GM21515 (cell line): ENCODE results near the gene ERC1.
"Not testable (repeated sequence)": the region's sequence is repeated elsewhere in the genome, so short reads cannot be mapped to it uniquely, and the experiment has no call there.

ENCODE experiments used
- ATAC-seq: cut with Tn5 transposase; IDR thresholded peaks from one replicate; pipeline ENCODE4 v1.9.1; 2021; ENCODE audit not compliant: unreplicated experiment

Gene ERC1

DNA sequence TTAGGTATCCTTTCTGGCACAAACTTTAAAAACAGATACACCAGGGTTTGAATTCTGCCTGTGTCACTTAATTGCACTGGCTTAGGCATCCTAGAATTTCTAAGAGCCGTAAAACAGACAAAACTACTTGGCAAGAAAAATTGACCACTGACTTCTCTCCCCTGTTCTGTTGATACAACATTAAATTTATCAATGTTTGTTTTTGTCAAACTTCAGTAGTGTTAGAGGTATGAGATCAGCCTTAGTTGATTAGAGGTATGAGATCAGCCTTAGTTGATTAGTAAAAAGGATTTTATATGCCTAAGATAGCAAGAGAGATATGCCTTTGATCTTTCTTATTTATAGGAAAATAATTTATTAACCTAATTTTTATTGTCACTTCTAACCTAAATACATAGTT is 320.1 kb downstream of the ERC1 start:
- no peak for ATAC-seq

DNA sequence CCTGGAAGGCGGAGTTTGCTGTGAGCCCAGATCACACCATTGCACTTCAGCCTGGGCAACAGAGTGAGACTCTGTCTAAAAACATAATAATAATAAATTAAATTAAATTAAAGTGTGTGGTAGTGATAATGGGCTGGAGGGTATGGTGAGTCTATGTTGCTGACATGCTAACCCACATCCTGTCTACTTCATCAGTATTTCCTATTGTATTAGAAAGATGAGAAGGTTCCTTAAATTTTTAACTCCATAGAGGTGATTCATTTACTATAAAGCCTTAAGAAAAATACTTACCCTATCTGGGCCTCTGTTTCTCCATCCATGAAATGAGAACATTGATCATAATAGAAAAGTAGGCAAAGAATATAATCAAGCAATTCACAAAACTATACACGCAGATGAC is 322.9 kb downstream of the ERC1 start:
- ATAC-seq: no peak

DNA sequence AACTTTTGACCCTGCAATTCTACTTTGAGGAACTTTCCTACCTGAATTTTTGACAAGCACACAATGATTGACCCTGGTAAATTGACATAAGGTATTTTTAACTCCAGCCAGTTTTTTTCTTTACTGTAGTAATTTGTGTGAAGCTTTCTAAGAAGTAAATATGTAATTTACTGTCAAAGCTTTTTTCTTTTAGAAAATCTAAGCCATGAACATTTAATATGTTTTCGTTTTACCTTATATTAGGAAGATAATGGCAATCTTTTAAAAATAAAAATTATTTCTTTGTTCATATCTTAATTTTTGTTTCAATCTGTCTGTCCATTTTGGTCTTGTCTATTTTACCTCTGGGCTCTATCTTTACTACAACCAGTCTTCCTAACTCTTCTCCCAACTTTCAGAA is 323.5 kb downstream of the ERC1 start:
- no peak for ATAC-seq

DNA sequence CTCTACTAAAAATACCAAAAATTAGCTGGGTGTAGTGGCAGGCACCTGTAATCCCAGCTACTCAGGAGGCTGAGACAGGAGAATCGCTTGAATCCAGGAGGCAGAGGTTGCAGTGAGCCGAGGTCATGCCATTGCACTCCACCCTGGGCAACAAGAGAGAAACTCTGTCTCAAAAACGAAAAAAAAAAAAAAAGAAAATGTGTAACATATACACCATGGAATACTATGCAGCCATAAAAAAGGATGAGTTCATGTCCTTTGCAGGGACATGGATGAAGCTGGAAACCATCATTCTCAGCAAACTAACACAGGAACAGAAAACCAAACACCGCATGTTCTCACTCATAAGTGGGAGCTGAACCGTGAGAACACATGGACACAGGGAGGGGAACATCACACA is 326.0 kb downstream of the ERC1 start:
- ATAC-seq: not testable (repeated sequence)

DNA sequence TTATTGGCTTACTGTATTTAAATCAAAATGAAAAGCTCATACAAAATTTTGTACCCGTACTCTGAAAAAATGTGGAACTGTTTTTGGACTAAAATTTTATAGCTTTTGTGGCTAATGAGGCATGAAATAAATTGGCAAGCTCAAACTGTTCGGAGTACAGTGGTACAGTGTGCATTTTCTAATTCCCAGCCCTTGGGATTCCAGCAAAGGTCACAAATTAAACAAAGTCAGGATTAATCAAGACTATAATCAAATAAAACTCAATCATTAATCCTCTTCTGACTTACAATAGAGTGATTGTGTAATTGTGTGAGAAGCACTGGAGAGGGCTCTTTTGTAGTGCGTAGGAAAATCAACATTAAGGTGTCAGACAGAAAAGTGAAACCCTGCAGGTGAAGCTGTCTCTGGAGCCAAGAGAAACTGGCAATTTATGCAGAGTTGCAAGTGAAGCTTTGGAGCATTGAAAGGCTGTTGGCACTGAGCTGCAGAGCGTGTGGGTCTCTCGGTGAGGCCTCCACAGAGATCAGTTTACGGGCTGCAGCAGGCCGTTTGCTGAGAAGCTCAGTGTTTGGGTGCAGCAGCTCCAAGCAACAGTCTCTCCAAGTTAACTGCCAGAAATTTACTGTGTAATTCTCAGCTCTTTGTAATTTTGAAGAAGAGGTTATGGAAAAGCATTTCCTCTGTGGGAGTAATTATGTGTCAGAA is 327.5 kb downstream of the ERC1 start:
- ATAC-seq: no peak

DNA sequence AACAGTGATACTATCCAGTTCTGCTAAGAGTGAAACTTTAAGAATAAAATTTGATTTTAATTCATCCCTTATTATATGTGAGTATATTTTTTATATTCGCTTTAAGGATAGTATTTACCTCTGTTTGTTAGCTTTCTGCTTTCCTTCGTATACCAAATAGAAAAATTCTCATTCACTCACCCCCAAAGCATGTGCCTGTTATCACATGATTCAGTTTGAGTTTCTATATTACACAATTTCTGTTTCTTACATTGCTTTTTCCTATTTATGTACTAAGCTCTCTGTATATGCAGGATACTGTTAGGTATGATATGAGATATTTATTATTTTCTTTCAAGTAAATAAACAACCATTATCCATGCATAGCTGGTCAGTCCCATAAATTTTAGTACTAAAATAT is 328.2 kb downstream of the ERC1 start:
- no peak for ATAC-seq

DNA sequence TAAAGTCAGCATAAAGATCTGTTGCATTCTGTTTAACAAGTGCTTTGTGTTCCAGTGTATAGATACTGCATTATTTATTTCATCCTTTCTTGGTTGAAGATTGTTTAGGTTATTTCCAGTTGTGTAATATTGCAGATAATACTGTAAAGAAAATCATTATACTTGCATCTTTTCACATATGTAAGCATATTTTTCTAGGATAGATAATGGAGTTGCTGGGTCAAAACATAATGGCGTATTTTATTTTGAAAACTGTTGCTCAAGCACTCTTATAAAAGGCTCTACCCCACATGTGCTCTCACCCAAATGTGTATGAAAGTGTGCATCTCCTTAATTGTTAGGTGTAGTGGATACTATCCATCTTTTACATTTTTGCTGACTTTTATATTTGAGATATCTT is 329.0 kb downstream of the ERC1 start:
- ATAC-seq: no peak

DNA sequence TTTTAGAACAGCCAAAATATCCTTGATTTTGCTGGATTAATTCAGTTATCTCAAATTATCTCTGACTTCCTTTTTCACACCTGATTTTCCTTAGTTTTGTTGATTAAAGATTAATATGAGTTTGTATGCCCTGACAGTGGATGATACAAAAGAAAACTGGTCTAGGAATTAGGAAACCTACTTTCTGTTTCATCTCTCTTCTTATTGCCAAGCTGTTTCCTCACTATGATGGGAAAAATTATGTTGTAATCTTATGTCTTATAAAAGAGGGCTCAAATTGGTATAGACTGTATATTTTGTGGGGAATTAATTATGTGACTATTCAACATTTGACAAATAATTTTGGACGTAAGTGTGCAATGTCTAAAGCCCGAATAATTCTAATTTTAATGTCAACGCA is 331.8 kb downstream of the ERC1 start:
- no peak for ATAC-seq

DNA sequence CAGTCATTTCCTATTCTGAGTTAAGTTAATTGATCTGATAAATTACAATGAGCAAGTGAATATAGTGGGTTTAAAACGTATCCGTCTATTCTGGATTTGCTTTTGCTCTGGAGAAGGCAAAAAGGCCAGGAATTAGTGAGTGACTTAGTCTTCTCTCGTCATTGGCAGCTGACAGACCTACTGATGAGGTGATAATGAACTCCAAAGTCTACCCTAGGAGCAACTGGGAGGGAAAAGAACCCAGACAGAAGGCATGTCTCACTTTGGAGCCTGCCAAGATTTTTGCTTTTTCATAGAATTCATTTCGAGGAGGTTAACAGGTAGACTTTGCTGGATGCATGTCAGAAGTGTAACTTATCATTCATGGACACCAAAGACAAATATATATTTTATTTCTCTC is 333.1 kb downstream of the ERC1 start:
- no peak for ATAC-seq

DNA sequence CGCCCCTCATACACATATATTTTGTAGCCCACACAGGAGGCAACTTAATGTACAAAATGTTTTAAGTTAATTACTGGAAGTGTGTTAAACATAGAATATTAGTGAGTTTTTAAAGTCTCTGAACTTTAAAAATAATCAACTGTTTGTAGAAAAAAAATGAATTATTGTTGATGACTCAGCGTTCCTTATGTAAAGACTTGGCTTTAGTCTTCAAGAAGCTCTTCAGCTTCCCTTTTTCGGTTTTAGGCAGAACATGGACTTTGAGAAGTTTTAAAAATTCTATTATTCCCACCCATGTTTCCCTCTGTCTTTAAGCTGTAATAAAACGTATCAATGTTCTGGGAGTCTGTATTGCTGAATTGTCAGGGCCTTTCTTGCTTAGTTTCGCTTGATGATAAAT is 333.9 kb downstream of the ERC1 start:
- ATAC-seq: no peak

DNA sequence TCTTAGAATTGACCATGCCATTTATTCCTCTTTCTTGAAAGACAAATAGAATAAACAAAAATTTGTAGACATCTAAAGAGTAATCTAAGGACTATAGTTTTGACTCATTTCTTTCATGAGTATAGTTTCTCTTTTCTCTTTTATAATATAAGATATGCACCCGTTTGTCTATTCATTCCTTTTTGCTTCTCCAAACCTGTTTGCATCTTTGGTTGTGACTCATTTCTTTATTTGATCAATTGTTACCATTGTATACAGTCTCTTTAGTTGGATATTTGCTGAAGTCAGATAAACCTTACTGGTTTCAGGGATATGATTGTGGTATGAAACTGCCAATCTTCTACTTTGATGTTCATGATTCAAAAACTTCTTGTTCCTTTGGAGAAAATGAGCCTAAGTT is 334.6 kb downstream of the ERC1 start:
- ATAC-seq: no peak

DNA sequence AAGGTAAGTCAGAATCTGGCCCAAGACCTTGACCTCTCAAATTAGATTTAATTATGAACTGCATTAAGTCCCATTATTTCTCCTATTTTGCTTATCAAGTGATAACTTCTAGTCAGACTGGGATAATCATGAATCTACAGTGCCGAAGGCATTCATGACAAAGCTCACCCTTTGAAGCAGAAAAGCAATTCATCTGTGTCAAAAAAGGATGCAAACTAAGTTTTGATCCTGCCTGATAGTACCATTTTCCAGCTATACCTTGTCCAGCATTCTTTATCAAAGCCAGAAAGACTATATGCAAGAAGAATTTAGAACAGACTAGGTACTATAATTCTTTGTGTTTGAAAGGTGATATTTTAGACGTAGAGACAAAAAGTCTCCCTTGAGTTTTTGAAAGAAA is 335.2 kb downstream of the ERC1 start:
- ATAC-seq: no peak

DNA sequence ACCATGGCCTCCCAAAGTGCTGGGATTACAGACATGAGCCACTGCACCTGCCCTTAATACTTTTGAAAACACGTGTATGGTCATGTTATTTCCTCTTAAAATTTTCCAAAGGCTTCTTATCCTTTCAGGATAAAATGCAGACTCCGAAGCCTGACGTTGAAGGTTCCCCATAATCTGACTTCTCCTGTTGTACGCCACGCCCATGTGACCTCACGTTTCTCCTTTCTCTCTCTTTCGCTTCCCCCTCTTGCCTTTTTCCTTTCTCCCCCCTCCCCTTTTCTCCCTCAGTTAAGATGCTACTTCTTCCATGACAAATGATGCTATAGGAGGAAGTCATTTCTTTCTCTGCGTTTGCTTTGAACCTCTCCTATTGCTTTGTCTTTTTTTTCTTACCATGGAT is 337.4 kb downstream of the ERC1 start:
- no peak for ATAC-seq

DNA sequence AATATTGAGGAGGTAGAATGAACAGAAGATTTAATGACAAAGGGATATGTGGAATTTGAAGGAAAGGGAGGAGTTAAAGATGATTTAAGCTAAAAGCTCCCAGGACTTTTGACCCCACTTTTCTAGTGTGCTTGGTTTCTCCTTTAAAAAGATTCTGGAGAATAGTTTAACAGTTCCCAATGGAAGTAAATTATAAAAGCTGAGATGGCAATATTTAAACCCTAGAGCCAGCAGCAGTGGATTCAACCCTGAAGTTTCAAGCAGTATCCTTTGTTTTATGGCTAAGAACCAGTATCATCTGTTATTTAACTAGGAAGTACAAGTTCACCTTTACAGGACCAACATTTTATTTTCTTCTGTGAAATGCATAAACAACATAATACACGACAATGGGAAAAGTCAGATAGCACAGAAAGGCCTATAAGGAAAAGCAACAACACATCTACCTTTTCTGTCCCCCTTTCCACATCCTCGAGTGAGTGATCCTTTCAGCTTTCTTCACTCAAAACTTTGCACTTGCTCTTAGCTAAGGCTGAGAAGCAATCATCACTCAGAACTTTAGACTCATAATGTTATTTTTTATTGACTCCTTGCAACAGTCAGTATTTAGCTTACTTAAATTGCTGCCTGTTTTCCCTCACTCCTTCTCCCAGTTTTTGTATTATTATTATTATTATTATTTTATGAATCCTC is 338.9 kb downstream of the ERC1 start:
- ATAC-seq: no peak

DNA sequence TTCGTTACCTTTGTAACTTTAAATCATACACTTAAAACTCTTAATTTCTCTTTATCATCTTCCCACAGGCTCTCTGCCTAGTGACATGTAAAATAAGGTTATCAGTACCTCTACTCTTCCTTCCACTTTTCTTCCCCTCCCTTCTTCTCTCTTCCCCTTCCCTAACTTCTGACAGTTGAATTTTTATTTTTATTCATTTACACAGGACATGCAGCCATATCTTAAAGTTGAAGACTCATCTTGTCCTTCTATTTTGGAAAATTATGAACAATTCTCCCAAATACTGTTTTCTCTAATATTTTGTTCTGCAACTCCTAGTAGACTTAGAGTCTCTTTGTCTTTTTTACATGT is 339.4 kb downstream of the ERC1 start:
- ATAC-seq: no peak

DNA sequence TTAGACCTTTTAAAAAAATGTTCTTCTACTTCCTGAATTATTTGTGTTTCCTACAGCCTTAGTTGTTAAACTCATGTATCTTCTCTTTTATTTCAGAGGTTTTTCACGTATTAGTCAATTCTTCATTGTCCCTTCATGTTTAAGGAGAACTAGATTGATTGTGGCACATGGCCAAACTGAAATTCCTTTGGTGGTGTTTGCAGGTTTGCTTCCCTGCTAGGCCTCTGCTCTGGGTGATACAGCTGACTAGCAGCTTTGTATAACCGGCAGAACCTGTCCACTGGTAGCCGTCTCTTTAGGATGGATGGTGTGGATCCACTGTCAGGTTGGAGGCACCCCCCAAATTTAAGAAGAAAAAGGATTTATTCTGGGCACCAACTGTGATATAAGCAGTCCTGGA is 341.3 kb downstream of the ERC1 start:
- ATAC-seq: no peak

DNA sequence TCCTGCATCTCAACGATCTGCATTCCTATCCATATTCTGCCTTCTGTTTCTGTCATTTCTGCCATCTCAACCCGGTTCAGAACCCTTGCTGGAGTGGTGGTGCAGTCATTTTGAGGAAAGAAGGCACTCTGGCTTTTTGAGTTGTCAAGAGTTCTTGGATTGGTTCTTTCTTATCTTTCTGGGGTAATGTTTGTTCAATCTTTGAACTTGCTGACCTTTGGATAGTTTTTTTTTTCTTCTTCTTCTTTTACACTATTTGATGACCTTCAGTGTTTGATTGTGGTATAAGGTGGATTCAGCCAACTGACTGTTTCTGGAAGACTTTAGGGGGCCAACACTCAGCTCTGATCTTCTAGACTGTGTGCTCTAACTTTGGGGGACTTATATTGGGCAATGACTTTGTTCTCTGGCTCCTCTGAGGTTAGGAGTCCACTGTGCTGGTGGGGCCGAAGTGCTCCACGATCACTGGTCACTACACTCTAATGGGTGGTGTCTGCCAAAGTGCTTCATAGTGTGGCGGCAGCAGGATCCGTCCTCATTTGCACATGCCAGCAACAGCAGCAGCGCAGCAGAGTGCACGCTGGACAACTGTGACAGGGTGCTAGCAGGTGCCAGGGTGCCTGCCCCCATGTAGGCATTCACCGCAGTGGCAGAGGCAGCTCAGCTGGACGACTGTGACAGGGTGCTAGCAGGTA is 347.6 kb downstream of the ERC1 start:
- ATAC-seq: no peak

DNA sequence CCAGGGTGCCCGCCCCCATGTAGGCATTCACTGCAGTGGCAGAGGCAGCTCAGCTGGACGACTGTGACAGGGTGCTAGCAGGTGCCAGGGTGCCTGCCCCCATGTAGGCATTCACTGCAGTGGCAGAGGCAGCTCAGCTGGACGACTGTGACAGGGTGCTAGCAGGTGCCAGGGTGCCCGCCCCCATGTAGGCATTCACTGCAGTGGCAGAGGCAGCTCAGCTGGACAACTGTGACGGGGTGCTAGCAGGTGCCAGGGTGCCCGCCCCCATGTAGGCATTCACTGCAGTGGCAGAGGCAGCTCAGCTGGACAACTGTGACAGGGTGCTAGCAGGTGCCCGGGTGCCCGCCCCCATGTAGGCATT is 348.1 kb downstream of the ERC1 start:
- ATAC-seq: not testable (repeated sequence)

DNA sequence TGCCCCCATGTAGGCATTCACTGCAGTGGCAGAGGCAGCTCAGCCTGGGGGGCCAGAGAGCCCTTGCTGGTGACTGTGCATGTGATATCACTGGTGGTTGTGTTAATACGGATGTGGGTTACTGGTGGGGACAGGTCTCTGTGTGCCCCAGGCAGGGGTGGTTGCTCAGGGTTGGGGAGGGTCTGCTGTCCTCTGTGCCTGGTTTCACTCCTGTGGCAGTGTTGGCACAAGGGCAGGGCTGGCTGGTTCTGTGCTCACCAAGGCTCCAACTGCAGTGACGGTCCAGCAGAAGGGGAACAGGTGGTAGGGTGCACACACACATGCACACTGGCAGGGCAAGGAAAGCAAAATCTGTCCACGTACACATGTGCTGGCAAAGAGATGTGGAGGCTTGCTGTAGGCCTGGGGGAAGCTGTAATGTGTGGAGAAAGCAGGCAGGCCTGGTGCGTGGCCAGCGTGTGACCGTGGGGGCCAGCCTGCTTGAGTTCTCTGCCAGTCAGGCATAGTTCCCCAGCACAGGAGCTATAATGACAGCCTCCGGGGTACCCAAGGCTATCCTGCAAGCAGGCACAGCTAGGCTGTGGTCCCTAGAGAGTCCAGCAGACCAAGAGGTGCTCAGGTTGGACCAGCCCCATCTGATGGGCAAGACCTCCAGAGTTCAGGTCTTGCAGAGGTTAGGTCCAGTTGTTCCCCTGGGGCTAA is 348.7 kb downstream of the ERC1 start:
- no peak for ATAC-seq

DNA sequence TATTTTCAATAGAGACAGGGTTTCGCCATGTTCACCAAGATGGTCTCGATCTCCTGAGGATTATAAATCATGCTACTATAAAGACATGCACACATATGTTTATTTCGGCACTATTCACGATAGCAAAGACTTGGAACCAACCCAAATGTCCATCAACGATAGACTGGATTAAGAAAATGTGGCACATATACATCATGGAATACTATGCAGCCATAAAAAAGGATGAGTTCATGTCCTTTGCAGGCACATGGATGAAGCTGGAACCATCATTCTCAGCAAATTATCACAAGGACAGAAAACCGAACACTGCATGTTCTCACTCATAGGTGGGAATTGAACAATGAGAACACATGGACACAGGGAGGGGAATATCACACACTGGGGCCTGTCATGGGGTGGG is 350.2 kb downstream of the ERC1 start:
- not testable (repeated sequence) for ATAC-seq

DNA sequence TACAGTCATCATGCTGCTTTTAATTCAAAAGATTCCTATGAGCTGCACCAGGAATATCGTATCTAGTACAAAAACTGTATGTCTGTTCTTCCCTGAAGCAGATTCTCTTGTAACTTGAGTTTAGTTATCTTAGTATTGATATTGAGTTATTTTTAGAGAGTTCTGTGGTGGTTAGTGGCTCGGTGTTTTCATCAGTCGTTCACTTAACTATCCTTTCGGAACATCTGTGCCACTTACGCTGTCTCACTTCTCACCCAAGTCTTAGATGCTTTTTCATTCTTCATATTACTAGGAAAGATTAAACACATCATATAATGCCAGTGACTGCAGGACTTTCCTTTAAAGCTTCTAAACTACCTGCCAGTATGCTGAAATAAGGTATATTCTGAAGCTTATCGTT is 352.4 kb downstream of the ERC1 start:
- ATAC-seq: no peak

DNA sequence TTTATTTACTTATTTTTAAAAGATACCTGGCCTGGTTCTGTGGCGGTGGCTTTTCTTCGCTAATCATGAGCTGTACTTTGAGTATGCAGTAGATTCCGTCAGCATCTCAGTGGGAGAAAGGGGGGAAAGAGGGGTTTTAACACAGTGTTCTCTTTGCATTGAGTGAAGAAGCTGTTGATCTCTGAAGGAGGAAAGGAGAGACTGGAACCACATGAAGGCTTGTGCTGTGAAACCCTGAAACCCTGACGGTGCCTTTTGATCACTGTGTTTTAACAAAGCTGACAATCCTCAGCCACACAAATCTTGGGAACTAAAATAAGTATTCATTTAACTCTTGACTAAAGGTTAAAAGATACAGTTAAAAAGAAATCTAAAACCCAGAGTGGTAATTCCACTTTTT is 353.2 kb downstream of the ERC1 start:
- no peak for ATAC-seq
